ENCODE measurements around the gene USH1G.

USH1G gene

DNA sequence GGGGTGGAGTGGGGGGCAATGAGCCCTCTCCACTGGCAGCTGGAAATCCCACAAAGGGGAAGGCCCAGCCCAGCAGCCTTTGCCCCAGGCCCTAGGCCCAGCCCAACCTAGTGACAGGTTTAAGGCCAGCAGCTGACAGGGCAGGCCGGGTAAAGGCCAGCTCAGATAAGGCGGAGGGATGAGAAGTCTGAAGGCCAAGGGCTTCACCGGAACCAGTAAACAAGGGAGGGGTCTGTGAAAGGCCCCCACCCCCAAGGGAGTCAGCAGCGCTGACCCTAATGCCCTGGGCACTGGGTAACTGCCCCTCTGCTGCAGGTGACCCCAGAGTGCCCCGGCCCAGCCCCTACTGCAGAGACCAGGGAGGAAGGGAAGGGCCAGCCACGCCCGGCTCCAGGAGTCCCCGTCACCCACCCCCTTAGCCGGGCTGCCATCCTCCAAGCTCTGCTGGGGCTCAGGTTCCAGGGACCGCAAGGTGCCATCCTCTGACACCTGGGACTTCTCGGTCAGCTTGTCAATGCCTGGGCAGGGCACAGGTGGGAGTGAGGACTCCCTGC is 30.2 kb upstream of the USH1G start:
- DNase-seq: no peak

DNA sequence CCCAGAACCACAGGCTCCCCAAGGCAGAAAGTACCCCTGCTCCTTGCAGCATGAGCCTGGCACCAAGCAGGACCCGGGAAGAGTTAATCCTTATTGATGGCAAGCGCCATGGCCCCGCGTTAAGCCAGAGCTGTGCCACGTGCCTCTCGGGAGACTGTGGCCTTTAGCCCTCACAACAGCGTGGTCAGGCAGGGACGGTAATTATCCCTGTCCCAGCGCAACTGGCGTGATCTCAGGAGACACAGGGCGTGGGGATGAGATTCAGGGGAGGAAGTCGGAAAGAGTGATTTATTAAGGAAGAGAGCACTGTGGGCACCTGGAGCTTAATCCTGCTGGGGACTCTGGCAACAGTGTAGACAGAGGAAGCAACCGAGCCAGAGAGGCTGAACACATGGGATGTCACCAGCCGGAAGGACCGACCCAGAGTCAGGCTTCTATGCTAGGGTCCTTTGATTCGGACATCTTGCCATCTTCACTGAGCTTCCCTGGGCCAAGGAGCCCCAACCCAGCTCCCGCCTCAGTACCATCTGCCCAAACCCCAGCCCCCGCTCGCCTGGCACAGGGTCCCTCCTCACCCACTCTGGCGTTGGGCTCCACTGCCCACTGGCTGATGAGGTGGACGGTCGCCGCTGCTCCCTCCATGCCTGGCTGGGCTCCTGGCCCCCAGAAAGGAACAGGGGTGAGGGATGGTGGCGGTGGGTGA is 29.5 kb upstream of the USH1G start:
- no peak for DNase-seq

DNA sequence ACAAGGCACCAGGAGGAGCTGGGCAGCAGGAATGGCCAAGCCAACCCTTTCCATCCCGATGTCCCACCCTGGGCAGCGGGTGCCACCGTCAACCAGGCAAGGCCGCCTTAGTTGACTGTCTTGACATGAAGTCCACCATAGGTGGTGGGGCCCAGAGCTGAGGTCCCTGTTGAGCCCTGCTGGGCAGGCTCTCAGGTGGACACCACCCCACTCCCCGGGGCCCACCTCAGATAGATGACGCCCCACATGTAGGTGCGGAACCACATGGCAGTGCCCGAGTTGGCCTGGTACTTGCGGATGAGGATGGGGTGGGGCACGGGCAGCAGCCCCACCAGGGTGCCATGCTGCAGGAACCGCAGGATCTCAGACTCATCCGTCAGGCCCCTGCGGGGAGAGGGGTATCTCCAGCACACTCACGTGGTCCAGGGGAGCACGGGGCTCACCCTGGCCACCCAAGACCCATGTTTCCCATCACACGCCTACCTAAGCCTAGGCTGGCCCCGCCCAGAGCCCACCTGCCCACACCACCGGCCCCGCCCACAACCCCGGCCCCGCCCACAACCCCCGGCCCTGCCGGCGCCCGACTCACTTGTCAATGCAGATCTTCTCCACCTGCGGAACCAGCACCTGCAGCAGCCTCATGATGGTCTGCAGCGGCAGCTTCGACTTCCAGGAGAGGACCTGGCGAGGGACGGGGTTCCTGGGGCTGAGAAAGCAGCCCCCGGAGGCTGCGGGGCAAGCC is 28.8 kb upstream of the USH1G start:
- no peak for DNase-seq

DNA sequence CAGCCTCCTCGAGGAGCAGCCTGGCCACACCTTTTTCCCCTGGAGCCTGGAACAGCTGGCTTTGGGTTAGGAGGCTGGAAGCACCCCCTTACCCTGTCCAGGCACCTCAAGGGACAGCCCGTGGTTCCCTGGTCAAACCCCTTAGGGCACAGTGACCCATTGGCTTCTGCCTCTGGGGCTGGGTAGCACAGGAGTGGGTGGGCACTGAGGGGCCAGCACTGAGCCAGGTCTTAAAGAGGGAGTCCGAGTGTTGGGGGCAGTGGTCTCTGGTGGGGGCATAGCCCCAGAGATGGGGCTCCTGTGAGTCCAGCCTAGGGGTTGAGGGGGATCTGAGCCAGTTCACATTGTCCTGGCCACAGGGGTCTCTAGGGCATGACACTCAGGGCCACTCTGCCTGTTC is 28.0 kb upstream of the USH1G start:
- no peak for DNase-seq

DNA sequence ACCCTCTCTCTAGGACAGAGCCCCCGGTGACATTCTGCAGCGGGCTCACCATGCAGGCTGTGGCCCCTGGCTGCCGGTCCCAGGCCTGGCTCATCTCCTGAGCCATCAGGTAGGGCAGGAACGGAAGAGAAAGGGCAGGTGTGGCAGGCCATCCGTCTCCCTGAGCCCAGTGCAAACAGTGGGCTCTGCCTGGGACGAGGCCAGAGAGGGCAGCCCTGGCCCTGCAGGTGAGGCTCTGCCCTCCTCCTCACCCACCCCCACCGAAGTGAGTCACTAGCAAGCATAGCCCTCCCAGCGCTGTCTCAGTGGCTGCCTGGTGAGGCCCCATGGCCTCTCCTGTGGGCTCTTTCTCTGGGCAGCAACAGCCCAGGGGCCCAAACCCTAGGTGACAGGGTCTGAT is 27.2 kb upstream of the USH1G start:
- DNase-seq: no peak

DNA sequence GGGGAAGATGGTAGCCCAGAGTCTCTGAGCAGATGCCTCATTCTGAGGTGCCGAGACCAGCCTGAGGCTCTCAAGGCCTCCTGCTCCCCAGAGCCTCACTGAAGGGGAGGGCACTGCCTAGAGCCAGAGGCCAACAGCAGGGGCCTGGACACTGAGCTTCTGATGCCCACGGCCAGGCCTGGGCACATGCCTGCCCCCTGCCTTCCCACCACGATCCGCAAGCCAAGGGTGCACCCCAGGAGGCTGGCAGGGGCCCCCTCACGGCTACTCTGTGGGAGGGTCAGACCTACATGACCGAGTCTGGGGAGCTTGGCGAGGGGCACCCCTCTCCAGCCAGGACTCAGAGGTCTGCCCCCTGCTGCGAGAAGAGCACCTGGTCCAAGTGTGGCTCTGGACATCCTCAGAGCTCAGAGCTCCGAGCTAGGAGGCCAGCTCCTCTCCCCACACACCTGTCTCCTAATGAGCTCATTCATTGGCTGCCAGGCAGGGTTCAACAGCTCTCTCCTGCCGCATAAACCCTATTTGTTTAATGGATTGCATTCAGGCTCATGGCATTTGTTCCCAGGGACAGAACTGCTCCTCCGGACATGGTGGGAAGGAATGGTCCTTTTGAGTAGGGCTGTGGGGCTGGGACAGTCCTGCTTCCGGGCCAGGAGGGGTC is 26.5 kb upstream of the USH1G start:
- no peak for DNase-seq

DNA sequence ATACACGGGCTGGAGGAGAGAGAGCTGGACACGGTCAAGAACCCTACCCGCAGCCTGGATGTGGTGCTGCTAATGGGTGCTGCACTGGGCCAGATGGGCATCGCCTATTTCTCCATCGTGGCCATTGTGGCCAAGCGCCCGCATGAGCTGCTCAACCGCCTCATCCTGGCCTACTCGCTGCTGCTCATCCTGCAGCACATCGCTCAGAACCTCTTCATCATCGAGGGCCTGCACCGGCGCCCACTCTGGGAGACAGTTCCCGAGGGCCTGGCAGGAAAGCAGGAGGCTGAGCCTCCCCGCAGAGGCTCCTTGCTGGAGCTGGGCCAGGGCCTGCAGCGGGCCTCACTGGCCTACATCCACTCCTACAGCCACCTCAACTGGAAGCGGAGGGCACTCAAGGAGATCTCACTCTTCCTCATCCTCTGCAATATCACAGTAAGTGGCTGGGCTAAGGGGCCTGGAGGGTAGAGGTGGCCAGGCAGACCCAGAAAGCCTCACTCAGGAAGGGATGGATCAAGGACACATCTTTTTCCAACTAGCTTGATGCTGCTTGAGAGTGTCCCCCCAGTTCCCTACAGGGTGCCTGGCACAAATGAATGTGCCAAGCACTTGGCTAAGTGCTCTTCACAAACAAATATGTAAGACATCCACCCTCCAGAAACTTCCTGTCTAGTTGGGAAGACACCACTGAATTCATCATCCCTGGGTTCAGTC is 24.1 kb upstream of the USH1G start:
- no peak for DNase-seq

DNA sequence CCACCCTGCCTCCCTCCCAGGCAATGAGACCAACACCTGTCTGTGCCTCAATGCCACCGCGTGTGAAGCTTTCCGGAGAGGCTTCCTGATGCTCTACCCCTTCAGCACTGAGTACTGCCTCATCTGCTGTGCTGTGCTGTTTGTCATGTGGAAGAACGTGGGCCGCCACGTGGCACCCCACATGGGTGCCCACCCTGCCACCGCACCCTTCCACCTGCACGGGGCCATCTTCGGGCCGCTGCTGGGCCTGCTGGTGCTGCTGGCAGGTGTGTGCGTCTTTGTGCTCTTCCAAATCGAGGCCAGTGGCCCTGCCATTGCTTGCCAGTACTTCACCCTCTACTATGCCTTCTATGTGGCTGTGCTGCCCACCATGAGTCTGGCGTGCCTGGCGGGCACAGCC is 23.6 kb upstream of the USH1G start:
- no peak for DNase-seq

DNA sequence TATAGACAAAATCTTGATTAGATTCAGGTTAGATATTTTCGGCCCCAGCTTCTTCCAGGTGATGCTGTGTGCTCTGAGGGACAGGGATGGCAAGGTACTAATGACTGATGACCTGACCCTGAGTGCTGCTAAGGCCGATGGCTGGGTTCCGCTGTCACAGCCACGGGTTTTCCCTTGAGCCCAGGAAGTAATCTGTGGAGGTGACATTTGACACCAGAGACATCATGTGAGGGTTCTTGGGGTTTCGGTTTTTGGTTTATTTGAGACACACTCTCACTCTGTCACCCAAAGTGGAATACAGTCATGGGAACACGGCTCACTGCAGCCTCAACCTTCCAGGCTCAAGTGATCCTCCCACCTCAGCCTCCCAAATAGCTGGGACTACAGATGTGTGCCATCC is 22.5 kb upstream of the USH1G start:
- no peak for DNase-seq

DNA sequence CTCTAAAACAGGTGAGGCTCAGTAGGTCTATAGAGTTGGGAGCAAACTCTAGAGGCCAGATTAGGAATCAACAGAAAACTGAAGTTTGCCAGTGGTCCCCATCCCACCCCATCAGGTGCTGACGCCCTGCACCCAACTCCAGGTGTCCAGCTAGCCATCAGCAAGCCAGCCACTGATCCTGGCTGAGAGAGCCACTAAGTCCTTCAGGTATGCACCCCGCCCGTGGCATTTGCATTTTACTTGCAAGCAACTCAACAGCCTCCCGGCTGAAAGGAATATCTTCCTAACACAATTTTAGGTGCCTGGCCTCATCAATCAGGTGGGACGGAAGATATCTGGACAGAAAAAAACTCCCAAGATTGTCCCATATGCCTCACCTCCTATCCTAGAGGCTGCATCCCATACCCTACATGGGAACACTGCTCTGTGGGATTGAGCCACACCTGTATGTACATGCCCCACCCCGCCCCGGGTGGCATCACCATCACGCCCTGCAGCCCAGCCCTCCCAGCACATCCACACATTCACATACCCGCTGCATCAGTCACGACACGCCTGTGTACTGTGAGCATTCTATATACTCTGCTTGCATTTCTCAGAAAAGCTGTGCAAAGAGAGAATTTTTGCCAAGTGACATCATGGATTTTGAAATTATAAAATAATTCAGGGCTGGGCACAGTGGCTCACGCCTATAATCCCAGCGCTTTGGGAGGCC is 20.9 kb upstream of the USH1G start:
- DNase-seq: no peak

DNA sequence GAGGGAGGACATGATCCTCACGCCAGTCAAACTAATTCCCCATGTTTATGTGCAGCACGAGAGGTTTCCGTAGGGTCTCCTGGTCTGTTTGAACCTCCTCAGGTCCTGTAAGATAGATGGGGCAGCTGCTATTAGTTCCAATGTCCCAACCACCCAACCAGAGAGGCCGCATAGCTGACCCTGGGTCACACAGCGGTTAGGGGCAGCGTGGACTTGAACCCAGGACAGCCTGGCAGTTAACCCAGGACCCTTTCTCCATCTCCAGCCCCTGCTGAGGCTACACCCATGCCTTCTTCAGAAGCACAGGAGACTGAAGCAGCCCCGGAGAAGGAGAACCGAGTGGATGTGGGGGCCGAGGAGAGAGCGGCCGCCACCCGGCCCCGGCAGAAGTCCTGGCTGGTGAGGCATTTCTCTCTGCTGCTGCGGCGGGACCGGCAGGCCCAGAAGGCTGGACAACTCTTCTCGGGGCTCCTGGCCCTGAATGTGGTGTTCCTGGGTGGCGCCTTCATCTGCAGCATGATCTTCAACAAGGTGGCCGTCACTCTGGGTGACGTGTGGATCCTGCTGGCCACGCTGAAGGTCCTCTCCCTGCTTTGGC is 18.2 kb upstream of the USH1G start:
- no peak for DNase-seq

DNA sequence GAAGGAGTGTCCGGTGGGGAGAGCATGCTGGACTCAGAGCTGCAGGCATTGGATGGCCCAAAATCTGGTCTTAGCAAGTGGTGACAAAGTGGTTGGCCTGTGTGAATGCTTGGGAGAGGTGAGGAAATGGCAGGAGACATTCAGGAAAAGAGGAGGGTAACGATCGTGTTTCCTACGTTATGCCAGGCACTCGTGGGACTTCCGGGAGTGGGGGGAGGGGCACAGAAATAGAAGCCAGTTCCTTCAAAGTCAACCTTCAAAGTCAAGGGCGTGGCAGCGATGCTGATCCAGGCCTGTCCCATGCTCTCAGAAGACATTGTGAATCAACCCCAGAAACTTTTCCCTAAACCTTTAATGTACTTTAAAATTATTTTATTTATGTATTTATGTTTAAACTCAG is 16.5 kb upstream of the USH1G start:
- no peak for DNase-seq

DNA sequence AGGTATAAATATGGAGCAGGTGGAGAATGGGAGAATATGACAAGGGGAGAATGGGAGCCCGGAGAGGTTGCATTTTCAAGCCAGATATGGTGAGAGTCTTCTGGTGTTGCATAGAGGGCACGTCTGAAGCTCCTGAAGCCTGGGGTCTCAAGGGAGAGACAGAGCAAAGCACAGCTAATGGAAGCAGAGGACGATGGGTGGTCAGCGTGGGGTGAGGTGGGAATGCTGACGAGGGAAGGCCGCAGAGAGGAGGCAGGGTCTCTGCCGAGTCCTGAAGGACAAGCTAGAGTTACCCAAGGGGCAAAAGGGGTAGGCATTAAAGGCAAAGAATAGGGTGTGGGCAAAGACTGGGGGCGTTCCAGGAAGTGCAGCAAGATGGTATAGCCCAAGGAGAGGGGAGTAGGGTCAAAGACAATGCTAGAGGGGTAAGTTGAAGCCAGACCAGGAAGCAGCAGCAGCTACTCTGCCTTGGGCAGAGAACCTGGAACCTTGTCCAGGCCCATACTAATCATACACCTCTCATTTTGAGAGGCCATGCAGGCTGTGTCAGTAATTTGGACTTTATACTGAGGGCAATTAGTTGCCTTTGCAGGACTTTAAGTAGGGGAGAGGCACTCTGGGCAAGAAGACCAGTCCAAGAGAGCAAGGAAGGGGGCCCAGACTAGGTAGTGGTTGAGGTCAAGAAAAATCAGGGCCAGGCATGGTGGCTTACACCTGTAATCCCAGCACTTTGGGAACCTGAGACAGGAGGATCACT is 15.3 kb upstream of the USH1G start:
- no peak for DNase-seq

DNA sequence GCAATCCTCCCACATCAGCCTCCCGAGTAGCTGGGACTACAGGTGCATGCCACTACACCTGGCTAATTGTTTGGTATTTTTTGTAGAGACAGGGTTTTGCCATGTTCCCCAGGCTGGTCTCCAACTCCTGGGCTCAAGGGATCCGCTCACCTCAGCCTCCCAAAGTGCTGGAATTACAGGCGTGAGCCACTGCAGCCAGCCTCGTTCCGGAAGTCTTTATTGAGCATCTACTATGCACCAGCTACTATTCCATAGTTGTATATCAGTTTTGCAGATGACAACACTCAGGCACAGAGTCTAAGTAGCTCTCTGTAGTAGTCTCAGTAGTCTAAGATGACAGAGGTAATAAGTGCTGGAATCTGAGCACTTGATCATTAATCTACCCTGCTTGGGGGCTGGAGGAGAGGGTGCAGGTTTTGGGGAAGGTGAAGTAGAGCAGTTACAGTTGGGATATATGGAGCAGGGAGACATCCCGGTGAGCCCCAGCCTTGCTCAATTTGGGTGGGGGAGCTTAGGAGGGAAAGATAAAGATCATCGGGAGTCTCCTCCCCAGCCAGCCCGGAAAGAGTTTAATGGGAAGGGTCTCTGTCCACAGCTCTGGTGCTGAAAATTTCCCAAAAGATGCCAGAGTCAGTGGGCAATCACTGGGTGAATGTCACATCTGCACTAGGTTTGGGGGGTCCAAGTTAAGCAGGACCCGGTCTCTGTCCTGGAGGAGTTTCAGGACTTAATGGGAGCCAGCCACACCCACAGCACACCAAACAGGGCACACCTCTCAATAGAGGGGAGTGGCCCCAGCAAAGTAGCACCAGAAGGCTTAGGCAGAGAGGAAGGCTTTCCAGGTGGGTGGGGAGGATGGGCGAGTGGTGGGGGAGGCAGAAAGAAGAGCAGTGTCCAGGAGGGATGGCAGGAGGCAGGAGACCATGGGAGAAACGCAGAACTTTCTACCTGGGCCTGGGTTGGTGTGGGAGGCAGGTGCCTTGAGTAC is 14.3 kb upstream of the USH1G start:
- no peak for DNase-seq

DNA sequence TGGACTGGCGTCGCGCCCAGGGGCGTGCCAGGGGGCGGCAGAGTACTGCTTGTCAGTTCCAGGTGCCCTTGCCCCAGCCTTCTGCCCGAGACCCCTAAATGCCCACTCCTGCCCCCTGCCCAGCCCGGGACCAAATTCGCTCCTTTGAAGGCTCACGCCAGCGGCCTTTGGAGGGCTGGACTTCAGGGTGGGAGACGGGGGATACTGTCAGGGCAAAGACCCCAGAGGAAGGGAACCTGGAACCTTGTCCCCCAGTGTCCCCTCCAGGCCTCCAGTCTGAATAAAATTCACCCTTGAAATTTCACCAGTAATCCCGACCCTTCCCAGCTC is 13.4 kb upstream of the USH1G start:
- no peak for DNase-seq

DNA sequence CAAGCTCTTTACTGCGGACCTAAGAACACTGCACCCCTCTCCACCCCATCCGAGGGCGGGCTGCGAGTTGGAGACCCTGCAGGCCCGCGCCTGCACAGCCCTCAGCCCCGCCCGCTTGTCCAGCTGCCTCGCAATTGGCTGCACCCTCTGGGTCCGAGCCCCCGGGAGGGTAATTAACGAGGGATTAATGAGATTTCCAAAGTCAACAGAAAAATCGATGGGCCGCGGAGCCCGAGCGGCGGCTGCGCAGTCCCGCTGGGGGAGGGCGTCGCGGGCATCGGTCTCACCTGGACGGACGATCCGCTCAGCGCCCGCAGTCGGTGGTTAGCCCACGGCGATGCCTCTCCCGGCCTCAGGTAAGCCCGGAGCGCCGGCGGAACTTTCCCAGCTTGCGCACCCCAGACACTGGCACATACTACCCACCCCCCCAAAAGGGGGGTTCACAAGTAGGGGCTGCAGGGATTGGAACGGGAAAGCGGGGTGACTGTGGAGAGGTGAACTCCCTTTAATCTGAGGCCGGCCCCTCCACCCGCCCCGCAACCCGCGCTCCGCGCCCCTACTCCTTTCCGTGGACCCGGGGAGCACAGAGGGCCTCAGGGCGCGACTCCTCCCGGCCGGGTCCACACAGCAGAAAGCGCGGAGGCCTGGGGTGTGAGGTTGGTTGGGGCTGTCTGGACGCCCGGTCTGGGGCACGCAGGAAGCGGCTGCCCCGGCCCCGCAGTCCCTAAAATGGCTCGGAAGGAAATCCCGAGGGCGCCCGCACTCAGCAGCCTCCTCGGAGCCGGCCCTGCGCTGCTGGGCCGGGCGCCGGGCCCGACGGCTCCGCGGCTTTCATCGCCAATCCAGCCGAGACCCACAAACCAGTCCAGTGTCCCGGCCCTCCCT is 12.8 kb upstream of the USH1G start, which contains the start of gene OTOP3:
OTOP3 (plus strand) TSS at position 314 of the 885 bp plus-strand sequence; CDS start at position 338, 24 bp downstream.
- no peak for DNase-seq

DNA sequence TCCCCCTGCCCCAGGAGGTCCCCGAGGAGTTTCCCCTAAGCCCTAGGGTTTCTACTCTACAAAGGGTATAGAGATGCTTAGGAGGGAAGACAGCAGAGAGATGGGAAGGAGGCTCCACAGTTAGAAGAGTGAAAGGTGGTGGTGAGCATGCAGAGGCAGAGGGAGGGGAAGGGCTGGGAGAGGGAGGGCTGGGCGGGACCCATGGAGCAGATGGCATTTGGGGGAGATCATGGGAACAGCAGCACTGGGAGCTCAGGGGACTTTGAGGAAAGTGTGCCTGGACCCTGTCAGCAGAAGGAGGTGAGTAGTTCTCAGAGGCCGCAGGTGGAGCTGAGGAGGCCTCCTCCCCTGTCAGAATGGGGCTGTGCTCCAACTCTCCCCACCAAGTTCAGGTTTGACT is 12.0 kb upstream of the USH1G start:
- DNase-seq: no peak

DNA sequence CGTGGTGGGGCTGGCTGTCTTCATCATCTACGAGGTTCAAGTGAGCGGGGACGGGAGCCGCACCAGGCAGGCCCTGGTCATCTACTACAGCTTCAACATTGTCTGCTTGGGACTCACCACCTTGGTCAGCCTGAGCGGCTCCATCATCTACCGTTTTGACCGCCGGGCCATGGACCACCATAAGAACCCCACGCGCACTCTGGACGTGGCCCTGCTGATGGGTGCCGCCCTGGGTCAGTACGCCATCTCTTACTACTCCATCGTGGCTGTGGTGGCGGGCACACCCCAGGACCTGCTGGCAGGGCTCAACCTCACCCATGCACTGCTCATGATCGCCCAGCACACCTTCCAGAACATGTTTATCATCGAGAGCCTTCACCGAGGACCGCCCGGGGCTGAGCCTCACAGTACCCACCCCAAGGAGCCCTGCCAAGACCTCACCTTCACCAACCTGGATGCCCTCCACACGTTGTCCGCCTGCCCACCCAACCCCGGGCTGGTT is 7.5 kb upstream of the USH1G start:
- no peak for DNase-seq

DNA sequence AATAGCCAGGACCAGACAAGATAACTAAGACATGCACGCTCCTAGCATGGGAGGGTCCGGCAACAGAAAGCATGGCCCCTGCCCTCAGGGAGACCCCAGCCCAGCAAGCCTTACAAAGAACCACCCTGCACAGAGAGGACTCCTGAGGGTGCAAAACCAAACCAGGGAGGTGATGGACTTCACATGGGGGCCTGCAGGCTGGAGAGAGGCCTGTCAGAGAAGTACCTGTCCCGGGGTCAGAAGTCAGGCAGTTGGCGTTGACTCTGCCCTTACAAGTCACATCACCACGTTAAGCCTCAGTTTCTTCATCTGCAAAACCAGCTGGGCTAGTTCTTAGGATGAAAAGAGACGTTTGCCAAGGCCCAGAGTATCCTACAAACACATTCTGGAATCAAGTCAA is 5.7 kb upstream of the USH1G start:
- no peak for DNase-seq

All from NCI-H1092 (cell line).